ENCODE data around the gene CARS2.
A peak's percentile ranks its signal among the peaks of the same experiment; 100 is the strongest.

Gene CARS2

DNA sequence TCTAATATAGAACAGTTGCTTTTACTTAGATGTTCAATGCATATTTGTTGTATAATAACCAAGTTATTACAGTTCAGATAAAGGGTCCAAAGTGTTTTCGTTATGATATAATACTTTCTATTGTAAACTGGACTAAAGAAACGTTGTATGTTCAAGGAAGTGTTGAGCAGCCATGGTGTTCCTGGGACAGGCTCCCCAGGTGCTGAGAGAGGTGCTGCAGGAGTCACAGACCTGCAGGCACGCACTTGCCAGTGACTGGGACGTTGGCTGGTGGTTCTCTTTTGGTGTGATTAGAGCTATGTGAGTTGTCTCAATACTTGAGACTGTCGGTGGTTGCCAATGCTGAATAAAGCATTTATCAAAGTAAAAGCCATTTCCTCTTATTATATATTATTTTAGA, 17.1 kb upstream of the CARS2 start:
- Histone ChIP-seq H3K9me3 (ENCODE audit: control insufficient read depth, low read length) (no peaks in the 10 kb centered on the region), H3K4me3 (ENCODE audit: extremely low read depth, insufficient read depth, low read length, poor library complexity, severe bottlenecking) (no peak overlapping the region), H3K36me3 (ENCODE audit: control insufficient read depth, insufficient read depth, low read length) (peaks cover 46% of the 10 kb centered on the region), H3K4me1 (ENCODE audit: control insufficient read depth, insufficient read depth, low read length, poor library complexity, severe bottlenecking) (no peaks in the 10 kb centered on the region), H3K27ac (ENCODE audit: low read depth, low read length, severe bottlenecking) (no peak overlapping the region)
- WGBS, 2 experiments (ENCODE audit: insufficient coverage in 2 of 2), result 75% methylated on average over 1 of the region's 5 CpGs; no CpG with 5 or more reads in 1 of the 2 experiments

DNA sequence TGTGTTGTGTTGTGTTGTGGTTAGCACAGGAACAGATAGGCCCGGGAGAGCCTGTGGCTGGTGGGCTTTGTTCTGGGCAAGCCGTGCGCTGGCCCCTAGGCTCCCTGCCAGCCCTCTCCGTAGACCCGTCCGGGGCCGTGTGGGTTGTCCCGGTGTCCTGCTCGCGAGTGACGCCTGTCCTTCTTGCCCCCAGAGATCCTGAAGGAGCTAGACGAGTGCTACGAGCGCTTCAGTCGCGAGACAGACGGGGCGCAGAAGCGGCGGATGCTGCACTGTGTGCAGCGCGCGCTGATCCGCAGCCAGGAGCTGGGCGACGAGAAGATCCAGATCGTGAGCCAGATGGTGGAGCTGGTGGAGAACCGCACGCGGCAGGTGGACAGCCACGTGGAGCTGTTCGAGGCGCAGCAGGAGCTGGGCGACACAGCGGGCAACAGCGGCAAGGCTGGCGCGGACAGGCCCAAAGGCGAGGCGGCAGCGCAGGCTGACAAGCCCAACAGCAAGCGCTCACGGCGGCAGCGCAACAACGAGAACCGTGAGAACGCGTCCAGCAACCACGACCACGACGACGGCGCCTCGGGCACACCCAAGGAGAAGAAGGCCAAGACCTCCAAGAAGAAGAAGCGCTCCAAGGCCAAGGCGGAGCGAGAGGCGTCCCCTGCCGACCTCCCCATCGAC, 13.3 kb upstream of the CARS2 start:
- WGBS, 2 experiments (ENCODE audit: insufficient coverage in 2 of 2), result 95 to 97% methylated on average over 56 to 61 of the region's 61 CpGs
- Histone ChIP-seq H3K9me3 (ENCODE audit: control insufficient read depth, low read length) (no peaks in the 10 kb centered on the region), H3K4me3 (ENCODE audit: extremely low read depth, insufficient read depth, low read length, poor library complexity, severe bottlenecking) (no peak overlapping the region), H3K27ac (ENCODE audit: low read depth, low read length, severe bottlenecking) (no peak overlapping the region), H3K4me1 (ENCODE audit: control insufficient read depth, insufficient read depth, low read length, poor library complexity, severe bottlenecking) (no peaks in the 10 kb centered on the region), H3K36me3 (ENCODE audit: control insufficient read depth, insufficient read depth, low read length) (peaks cover 41% of the 10 kb centered on the region)

DNA sequence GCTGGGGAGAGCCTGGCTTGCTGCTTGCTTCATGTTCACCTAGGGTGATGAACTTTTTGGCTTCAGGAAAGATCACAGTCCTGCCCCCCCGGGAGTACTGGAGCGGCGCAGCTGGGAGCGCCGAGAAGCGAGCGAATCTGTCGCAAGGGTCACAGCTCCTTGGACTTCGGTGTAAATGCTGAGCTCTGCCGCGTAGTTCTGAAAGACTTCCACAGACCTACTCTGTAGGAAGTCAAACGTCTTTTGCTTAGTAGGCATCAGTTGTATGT, 10.3 kb upstream of the CARS2 start:
- Histone ChIP-seq H3K4me3 (ENCODE audit: extremely low read depth, insufficient read depth, low read length, poor library complexity, severe bottlenecking) (peak overlapping the region; percentile 94), H3K36me3 (ENCODE audit: control insufficient read depth, insufficient read depth, low read length) (peaks cover 29% of the 10 kb centered on the region), H3K9me3 (ENCODE audit: control insufficient read depth, low read length) (no peaks in the 10 kb centered on the region), H3K27ac (ENCODE audit: low read depth, low read length, severe bottlenecking) (peak overlapping the region; percentile 81), H3K4me1 (ENCODE audit: control insufficient read depth, insufficient read depth, low read length, poor library complexity, severe bottlenecking) (no peaks in the 10 kb centered on the region)
- 0 to 1% methylated on average over 8 to 12 of the region's 12 CpGs for WGBS, 2 experiments (ENCODE audit: insufficient coverage in 2 of 2)

DNA sequence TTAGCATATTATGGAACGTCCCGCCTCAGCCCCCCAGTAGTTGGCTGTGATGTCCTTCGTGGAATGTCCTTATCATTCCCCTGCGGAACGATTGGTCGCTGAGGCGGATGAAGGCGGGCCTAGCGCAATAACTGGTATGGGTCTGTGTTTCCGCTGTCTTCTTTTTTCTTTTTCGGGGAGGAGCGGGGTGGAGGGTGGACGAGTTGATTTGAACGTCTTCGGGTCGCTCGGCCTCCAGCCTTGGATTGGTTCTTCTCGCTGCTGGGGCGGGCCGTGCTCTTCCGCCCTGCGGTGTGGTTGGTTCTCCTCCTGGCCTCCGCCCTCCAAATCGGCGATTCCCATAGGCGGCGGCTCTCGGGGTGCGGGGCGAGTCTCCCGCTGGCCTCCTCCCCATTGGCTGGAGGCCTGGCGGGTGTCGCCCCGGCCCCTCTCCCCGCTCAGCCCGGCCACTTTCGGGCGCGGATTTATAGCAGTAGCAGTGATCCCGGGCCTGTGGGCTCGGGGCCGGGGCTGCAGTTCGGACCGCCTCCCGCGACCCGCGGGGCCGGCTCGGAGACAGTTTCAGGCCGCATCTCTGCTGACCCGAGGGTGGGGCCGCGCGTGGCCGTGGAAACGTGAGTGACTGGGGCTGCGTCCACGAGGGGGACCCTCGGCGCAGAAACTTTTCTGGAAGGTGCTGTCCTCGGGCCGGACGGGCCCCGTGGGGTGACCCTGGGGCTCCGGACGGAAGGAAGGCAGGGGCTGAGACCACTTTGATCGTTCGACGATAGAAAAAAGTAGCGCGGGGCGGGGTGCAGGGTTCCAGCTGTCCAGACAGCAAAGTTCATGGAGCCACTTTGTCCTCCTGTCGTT, 9.7 kb upstream of the CARS2 start:
- Histone ChIP-seq H3K36me3 (ENCODE audit: control insufficient read depth, insufficient read depth, low read length) (peaks cover 23% of the 10 kb centered on the region), H3K27ac (ENCODE audit: low read depth, low read length, severe bottlenecking) (peak overlapping the region; percentile 93), H3K4me1 (ENCODE audit: control insufficient read depth, insufficient read depth, low read length, poor library complexity, severe bottlenecking) (no peaks in the 10 kb centered on the region), H3K4me3 (ENCODE audit: extremely low read depth, insufficient read depth, low read length, poor library complexity, severe bottlenecking) (peak overlapping the region; percentile 94), H3K9me3 (ENCODE audit: control insufficient read depth, low read length) (no peaks in the 10 kb centered on the region)
- 0 to 1% methylated on average over 66 to 67 of the region's 74 CpGs for WGBS, 2 experiments (ENCODE audit: insufficient coverage in 2 of 2)

DNA sequence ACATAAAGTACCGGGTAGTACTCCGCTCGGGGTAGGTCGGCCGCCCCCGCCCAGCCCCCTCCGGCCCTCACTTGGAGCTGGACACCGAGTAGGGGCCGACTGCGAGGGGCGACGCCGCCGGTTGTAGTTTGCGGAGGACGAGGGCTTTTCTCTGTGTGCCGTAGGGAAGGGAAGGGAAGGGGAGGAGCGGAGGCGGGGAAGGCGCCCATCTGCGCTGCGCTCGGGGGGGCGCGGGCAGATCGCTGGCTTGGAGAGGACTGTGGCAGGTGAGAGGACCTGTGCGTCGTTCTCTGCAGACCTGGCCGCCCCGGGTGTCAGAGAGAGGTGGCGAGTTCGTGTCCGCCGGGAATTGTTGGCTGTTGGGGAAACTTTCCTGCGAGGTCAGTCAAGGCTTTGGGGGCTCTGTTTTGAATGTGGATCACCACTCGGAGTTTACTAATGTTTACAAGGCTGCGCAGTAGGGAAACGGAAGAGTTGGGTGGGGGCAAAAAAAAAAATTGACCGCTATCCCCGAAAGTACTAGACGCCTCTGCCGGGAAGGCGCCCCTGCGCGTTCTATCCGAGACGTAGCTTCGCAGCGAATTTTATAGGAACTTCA, 9.0 kb upstream of the CARS2 start:
- H3K4me1 ChIP-seq (ENCODE audit: control insufficient read depth, insufficient read depth, low read length, poor library complexity, severe bottlenecking), result no peaks in the 10 kb centered on the region
- peaks cover 16% of the 10 kb centered on the region for H3K36me3 ChIP-seq (ENCODE audit: control insufficient read depth, insufficient read depth, low read length)
- peak overlapping the region; percentile 93 for H3K27ac ChIP-seq (ENCODE audit: low read depth, low read length, severe bottlenecking)
- no peaks in the 10 kb centered on the region for H3K9me3 ChIP-seq (ENCODE audit: control insufficient read depth, low read length)
- H3K4me3 ChIP-seq (ENCODE audit: extremely low read depth, insufficient read depth, low read length, poor library complexity, severe bottlenecking), result peak overlapping the region; percentile 94
- WGBS, 2 experiments (ENCODE audit: insufficient coverage in 2 of 2), result 1% methylated on average over 42 to 45 of the region's 49 CpGs

DNA sequence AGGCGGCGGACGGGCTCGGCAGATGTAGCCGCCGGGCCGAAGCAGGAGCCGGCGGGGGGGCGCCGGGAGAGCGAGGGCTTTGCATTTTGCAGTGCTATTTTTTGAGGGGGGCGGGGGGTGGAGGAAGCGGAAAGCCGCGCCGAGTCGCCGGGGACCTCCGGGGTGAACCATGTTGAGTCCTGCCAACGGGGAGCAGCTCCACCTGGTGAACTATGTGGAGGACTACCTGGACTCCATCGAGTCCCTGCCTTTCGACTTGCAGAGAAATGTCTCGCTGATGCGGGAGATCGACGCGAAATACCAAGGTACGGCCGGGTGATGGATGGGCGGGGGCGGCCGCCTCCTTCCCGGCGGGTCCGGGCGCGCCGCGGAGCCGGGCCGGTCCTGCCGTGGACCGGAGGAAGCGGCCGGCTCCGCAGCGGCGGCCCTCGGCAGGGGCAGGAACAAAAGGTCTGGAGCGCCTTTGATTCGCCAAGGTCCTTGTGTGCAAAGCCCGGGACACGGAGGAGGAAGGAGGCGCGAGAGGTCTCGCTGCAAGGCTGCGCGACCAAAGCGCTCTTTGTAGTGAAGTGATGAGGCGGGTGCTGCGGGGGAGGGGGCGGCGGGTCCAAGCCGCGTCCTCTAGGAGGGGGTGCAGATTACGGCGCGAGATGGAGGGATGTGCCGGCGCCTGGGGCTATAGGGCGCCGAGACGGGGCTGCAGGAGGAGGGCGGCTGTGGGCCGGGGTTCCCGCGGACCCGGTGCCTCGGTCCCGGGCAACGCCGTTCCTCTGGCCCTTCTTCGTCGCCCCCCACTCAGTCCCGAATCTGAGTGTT, 8.3 kb upstream of the CARS2 start:
- Histone ChIP-seq H3K4me3 (ENCODE audit: extremely low read depth, insufficient read depth, low read length, poor library complexity, severe bottlenecking) (peak overlapping the region; percentile 94), H3K9me3 (ENCODE audit: control insufficient read depth, low read length) (no peaks in the 10 kb centered on the region), H3K27ac (ENCODE audit: low read depth, low read length, severe bottlenecking) (peak overlapping the region; percentile 93), H3K36me3 (ENCODE audit: control insufficient read depth, insufficient read depth, low read length) (peaks cover 9% of the 10 kb centered on the region), H3K4me1 (ENCODE audit: control insufficient read depth, insufficient read depth, low read length, poor library complexity, severe bottlenecking) (no peaks in the 10 kb centered on the region)
- WGBS, 2 experiments (ENCODE audit: insufficient coverage in 2 of 2), result 0% methylated on average over 49 to 62 of the region's 86 CpGs

DNA sequence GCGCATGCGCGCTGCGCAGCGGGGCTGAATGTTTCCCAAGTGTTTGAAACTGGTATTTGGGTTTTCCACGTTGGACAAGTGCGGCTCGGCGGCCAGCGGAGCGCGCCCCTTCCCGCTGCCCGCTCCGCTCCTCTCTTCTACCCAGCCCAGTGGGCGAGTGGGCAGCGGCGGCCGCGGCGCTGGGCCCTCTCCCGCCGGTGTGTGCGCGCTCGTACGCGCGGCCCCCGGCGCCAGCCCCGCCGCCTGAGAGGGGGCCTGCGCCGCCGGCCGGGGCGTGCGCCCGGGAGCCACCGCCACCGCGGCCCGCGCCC, 7.7 kb upstream of the CARS2 start, which contains the start of gene ING1:
TSS of gene ING1 (plus strand) at position 59 of the 311 bp plus-strand sequence. CDS start 450 bp downstream, outside the sequence.
- H3K4me3 ChIP-seq (ENCODE audit: extremely low read depth, insufficient read depth, low read length, poor library complexity, severe bottlenecking), result peak within 1 kb of the TSS; percentile 94
- no peaks in the 10 kb centered on the region for H3K9me3 ChIP-seq (ENCODE audit: control insufficient read depth, low read length)
- WGBS, 2 experiments (ENCODE audit: insufficient coverage in 2 of 2), result 0% methylated on average over 1 to 29 of the region's 45 CpGs
- no peaks in the 10 kb centered on the region for H3K4me1 ChIP-seq (ENCODE audit: control insufficient read depth, insufficient read depth, low read length, poor library complexity, severe bottlenecking)
- H3K27ac ChIP-seq (ENCODE audit: low read depth, low read length, severe bottlenecking), result peak within 1 kb of the TSS; percentile 100
- H3K36me3 ChIP-seq (ENCODE audit: control insufficient read depth, insufficient read depth, low read length), result peaks cover 4% of the 10 kb centered on the region

DNA sequence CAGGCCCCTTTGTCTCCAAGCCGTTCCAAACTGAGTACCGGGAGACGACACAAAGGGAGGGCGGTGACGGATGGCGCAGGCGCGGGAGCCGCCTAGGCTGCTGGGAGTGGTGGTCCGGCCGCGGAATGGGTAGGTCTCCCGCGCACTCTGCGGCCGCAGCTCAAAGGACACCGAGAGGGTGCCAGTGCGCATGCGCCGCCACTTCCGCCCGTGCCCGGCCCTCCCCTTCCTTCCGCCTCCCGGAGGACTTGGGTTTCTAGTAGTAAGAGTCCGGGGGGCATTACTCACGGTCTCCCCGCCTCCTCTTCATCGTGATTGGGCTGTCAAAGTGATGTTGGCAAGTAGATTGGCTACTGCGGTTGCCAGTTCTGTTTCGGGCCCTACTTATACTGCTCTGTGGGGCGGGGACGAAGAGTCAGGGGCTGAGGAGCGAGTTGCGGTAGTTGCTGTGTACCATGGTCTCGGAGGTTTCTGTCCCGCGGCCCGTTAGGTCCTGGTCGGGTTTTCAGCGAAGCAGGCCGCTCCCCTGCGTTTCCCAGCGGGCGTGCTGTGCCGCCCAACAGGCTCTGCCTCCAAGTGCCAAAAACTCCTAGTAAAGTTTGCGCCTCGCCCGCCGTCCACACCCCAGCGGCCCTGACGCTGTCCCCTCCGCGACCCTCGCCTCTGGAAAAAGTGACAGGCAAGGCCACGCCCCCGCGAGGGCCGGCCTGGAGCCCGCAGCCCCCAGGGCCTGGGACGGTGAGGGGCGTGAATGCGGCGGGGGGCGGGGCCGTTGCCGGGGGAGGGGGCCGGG, 7.1 kb upstream of the CARS2 start:
- H3K4me1 ChIP-seq (ENCODE audit: control insufficient read depth, insufficient read depth, low read length, poor library complexity, severe bottlenecking), result no peaks in the 10 kb centered on the region
- H3K36me3 ChIP-seq (ENCODE audit: control insufficient read depth, insufficient read depth, low read length), result no peaks in the 10 kb centered on the region
- H3K27ac ChIP-seq (ENCODE audit: low read depth, low read length, severe bottlenecking), result peak overlapping the region; percentile 100
- no peaks in the 10 kb centered on the region for H3K9me3 ChIP-seq (ENCODE audit: control insufficient read depth, low read length)
- peak overlapping the region; percentile 94 for H3K4me3 ChIP-seq (ENCODE audit: extremely low read depth, insufficient read depth, low read length, poor library complexity, severe bottlenecking)
- WGBS, 2 experiments (ENCODE audit: insufficient coverage in 2 of 2), result 0% methylated on average over 50 to 54 of the region's 68 CpGs

DNA sequence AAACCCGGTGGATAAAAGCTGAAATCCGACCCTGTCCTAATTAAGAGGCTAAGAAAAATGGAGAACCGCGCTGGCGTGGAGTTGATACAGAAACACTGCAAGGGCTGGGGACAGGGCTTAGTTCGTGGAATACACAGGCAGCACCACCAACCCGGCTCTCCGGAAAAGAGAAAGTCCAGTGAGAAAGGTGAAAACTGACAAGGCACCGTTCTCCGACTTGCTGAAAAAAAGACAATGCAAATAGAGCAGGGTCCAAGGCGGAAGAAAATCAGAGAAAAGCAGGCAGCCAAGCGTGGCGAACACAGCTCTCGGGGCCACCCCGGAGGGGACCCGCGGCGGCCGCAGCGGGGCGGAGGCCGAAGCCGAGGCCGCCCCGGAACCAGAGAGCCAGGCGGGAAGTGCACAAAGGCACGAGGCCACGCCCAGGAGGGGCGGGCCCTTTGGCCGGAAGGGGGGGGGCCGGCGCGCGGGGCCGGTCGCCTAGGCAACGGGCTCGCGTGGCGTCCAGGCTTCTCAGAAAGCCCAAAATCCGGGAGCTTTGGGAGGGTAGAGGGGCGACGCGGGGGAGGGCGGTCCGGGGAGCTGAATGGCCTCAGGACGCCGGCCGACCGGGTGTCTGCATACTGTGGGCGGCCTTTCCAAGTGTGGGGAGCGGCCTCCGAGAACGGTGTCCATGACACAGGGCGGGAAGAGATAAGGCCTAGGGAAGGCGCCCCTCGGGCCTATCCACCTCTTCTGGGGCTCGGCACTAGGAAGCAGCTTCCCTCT, 6.3 kb upstream of the CARS2 start:
- no peaks in the 10 kb centered on the region for H3K9me3 ChIP-seq (ENCODE audit: control insufficient read depth, low read length)
- WGBS, 2 experiments (ENCODE audit: insufficient coverage in 2 of 2), result 0 to 1% methylated on average over 37 to 52 of the region's 58 CpGs
- H3K36me3 ChIP-seq (ENCODE audit: control insufficient read depth, insufficient read depth, low read length), result no peaks in the 10 kb centered on the region
- H3K4me3 ChIP-seq (ENCODE audit: extremely low read depth, insufficient read depth, low read length, poor library complexity, severe bottlenecking), result peak overlapping the region; percentile 94
- no peaks in the 10 kb centered on the region for H3K4me1 ChIP-seq (ENCODE audit: control insufficient read depth, insufficient read depth, low read length, poor library complexity, severe bottlenecking)
- H3K27ac ChIP-seq (ENCODE audit: low read depth, low read length, severe bottlenecking), result peak overlapping the region; percentile 100

Data from mesodermal cell (in vitro differentiated cells).